Tibial nerve (tissue), 3 donors: Measurements from ENCODE around the gene TRIM66.

Experiments used
- CTCF ChIP-seq, 5 experiments: fragments of 200-600 bp in 3 of 5; fragments of 450-650 bp in 2 of 5; sonication (generic) in 3 of 5; IDR thresholded peaks; one replicate each; pipeline ENCODE4 v1.5.1; 2016 to 2019; ENCODE audit warnings: antibody characterized with exemption in 5 of 5, mild to moderate bottlenecking in 3 of 5, moderate library complexity in 2 of 5
- POLR2A ChIP-seq, 2 donors: fragments of 450-650 bp; IDR thresholded peaks; one replicate each; pipeline ENCODE4 v1.6.1; 2017; ENCODE audit warnings: antibody characterized with exemption in 2 of 2, mild to moderate bottlenecking in 2 of 2, moderate library complexity in 2 of 2

GRCh38 chr11:8596504-8597046 lies 85.9 kb downstream of the TRIM66 start:
- TF ChIP-seq POLR2A (IDR thresholded peaks at IDR 0.05) (no peak), CTCF (IDR thresholded peaks at IDR 0.05) (no peak)
